Activated B cell treated with CpG ODN at 0.5 μM for 24 hours (primary cell): ENCODE data around the gene IVNS1ABP. TPM values are rescaled to one million over a fixed set of nuclear protein-coding genes. Genes with fewer than 3 reads are reported as not detected.

Experiments used
- ATAC-seq: fragments of 200-7000 bp; cut with Tn5 transposase; one replicate; pipeline ENCODE4 v1.10.0; 2021; ENCODE audit warnings: low read depth, mild to moderate bottlenecking, moderate library complexity
- CTCF ChIA-PET: fragments of 350-600 bp; sonication (Branson Sonifier 250); formaldehyde crosslinking; loops from one replicate; lab custom pipeline; 2021; ENCODE audit warnings: antibody characterized with exemption; lab: Charles Lee
- POLR2A ChIA-PET: fragments of 350-600 bp; sonication (Branson Sonifier 250); formaldehyde crosslinking; loops from one replicate; lab custom pipeline; 2021; ENCODE audit warnings: antibody characterized with exemption; lab: Charles Lee
- DNase-seq: peaks from one replicate; pipeline ENCODE4 v3.0.0; 2022
- H3K27ac Mint-ChIP-seq: one replicate; pipeline ENCODE4 v1.8.0; 2020; ENCODE audit warnings: mixed read lengths
- H3K27me3 Mint-ChIP-seq: one replicate; pipeline ENCODE4 v1.8.0; 2021; ENCODE audit warnings: mixed read lengths
- H3K36me3 Mint-ChIP-seq: one replicate; pipeline ENCODE4 v1.8.0; 2021; ENCODE audit warnings: low read depth, mixed read lengths
- H3K4me1 Mint-ChIP-seq: one replicate; pipeline ENCODE4 v1.8.0; 2021; ENCODE audit warnings: mixed read lengths
- H3K4me3 Mint-ChIP-seq: one replicate; pipeline ENCODE4 v1.8.0; 2020; ENCODE audit warnings: mild to moderate bottlenecking, mixed read lengths
- H3K9me3 Mint-ChIP-seq: one replicate; pipeline ENCODE4 v1.8.0; 2020; ENCODE audit warnings: mixed read lengths
- intact Hi-C: fragments of 100-400 bp; cut with micrococcal nuclease; formaldehyde crosslinking; loops from one replicate; pipeline ENCODE4 v1.15.1; 2024
- total RNA-seq: library from RNA; stranded (reverse); gene quantifications from 2 replicates; pipeline ENCODE4 v1.2.3, GENCODE V29; 2022
- TF ChIP-seq, protein P1 (sequence below): fragments of 200-600 bp; IDR thresholded peaks from one replicate; pipeline ENCODE4 v1.8.0; 2022; ENCODE audit warnings: antibody characterized with exemption, mild to moderate bottlenecking

Gene IVNS1ABP
- total RNA-seq, 1 donor from 2014 or later = 149 TPM

- Mint-ChIP-seq H3K4me1 (peaks cover 18% of the 10 kb centered on the region), H3K27me3 (no peaks in the 10 kb centered on the region), H3K4me3 (no peak overlapping the region), H3K27ac (no peak overlapping the region), H3K36me3 (no peaks in the 10 kb centered on the region), H3K9me3 (peaks cover 6% of the 10 kb centered on the region)
- intact Hi-C loops = no loop called here
- POLR2A ChIA-PET = no interaction called here
- ATAC-seq (no peak), DNase-seq (no peak)
- CTCF ChIA-PET = no interaction called here
- TF ChIP-seq, protein P1, sequence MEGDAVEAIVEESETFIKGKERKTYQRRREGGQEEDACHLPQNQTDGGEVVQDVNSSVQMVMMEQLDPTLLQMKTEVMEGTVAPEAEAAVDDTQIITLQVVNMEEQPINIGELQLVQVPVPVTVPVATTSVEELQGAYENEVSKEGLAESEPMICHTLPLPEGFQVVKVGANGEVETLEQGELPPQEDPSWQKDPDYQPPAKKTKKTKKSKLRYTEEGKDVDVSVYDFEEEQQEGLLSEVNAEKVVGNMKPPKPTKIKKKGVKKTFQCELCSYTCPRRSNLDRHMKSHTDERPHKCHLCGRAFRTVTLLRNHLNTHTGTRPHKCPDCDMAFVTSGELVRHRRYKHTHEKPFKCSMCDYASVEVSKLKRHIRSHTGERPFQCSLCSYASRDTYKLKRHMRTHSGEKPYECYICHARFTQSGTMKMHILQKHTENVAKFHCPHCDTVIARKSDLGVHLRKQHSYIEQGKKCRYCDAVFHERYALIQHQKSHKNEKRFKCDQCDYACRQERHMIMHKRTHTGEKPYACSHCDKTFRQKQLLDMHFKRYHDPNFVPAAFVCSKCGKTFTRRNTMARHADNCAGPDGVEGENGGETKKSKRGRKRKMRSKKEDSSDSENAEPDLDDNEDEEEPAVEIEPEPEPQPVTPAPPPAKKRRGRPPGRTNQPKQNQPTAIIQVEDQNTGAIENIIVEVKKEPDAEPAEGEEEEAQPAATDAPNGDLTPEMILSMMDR = no peak
Observed at GRCh38 chr1:185287451-185287850, 29.6 kb downstream of the IVNS1ABP start.

- TF ChIP-seq, protein P1 = no peak
- Mint-ChIP-seq H3K9me3 (peaks cover 4% of the 10 kb centered on the region), H3K36me3 (peaks cover 9% of the 10 kb centered on the region), H3K27me3 (no peaks in the 10 kb centered on the region), H3K4me1 (peaks cover 4% of the 10 kb centered on the region), H3K4me3 (no peak overlapping the region), H3K27ac (no peak overlapping the region)
- no peak for DNase-seq
- CTCF ChIA-PET = no interaction called here
- intact Hi-C loops = no loop called here
- no peak for ATAC-seq
- POLR2A ChIA-PET = interaction anchor here (0.7 kb wide), 1 partner anchor 365 kb away, joined by 4 read pairs; no protein-coding TSS in a partner anchor
Observed at GRCh38 chr1:185284533-185285276, 32.3 kb downstream of the IVNS1ABP start.

DNA sequence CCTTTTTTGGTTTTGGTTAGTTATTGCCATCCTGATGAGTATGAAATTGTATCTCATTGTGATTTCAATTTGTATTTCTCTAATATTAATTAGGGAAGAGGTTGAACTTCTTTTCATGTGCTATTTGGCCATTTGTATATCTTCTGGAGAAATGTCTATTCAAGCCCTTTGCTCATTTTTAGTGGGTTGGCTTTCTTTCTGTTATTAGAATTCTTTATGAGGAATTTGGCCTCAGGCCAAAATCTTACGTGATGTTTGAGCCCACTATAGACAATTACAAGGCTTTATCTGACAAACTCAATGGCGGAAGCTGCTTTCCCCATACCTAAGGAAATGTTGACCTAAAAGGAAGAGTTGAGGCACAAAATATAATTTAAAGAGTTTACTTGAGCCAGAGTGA lies 32.9 kb downstream of the IVNS1ABP start:
- H3K4me3 Mint-ChIP-seq = no peak overlapping the region
- POLR2A ChIA-PET = no interaction called here

GRCh38 chr1:185281245-185281644 lies 35.8 kb downstream of the IVNS1ABP start:
- ChIA-PET CTCF (no interaction called here), POLR2A (no interaction called here)
- no peaks in the 10 kb centered on the region for H3K27me3 Mint-ChIP-seq
- no peaks in the 10 kb centered on the region for H3K9me3 Mint-ChIP-seq
- DNase-seq (no peak), ATAC-seq (no peak)
- H3K27ac Mint-ChIP-seq = no peak overlapping the region
- TF ChIP-seq, protein P1 = no peak
- H3K36me3 Mint-ChIP-seq = peaks cover 22% of the 10 kb centered on the region
- intact Hi-C loops = no loop called here
- no peak overlapping the region for H3K4me3 Mint-ChIP-seq
- peaks cover 2% of the 10 kb centered on the region for H3K4me1 Mint-ChIP-seq

More for the DNA sequence above, 32.9 kb downstream of the IVNS1ABP start:
- Mint-ChIP-seq H3K27ac (no peak overlapping the region), H3K36me3 (peaks cover 12% of the 10 kb centered on the region), H3K4me1 (peaks cover 2% of the 10 kb centered on the region), H3K27me3 (no peaks in the 10 kb centered on the region), H3K9me3 (no peaks in the 10 kb centered on the region)
- ATAC-seq (no peak), DNase-seq (no peak)
- TF ChIP-seq, protein P1 = no peak
- CTCF ChIA-PET = no interaction called here
- intact Hi-C loops = no loop called here

DNA sequence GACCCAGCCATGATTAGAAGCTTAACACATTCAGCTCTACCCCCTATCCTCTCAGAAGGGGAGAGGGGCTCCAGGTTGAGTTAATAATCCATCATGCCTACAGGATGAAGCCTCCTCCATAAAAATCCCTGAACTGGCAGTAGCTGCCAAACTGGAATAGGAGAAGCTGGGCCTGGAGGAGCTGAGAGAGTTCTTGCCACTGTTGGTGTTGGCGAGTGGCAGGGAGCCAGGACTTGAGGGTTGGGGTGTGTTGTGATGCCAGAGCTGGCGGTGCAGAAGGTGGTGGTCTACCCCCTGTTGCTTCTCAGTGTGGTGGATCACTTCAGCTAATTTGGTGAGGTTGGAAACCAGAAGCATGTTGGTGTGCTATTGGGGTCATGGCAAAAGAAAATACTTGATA lies 36.5 kb downstream of the IVNS1ABP start:
- intact Hi-C loops = no loop called here
- Mint-ChIP-seq H3K27me3 (no peaks in the 10 kb centered on the region), H3K9me3 (no peaks in the 10 kb centered on the region), H3K27ac (no peak overlapping the region), H3K4me1 (peaks cover 2% of the 10 kb centered on the region), H3K4me3 (no peak overlapping the region), H3K36me3 (peaks cover 22% of the 10 kb centered on the region)
- no peak for DNase-seq
- ChIA-PET POLR2A (no interaction called here), CTCF (no interaction called here)
- ATAC-seq = no peak
- TF ChIP-seq, protein P1 = no peak
